Activated CD8-positive, alpha-beta T cell treated with anti-CD3 and anti-CD28 coated beads for 36 hours (primary cell): Measurements from ENCODE around the gene P2RY4. TPM values are rescaled to one million over a fixed set of nuclear protein-coding genes. Genes with fewer than 3 reads are reported as not detected.
"Not testable (repeated sequence)": the region's sequence is repeated elsewhere in the genome, so short reads cannot be mapped to it uniquely, and the experiment has no call there.

Source experiments
- ATAC-seq: fragments of 200-7000 bp; cut with Tn5 transposase; one replicate; pipeline ENCODE4 v1.10.0; 2021; ENCODE audit warnings: mild to moderate bottlenecking, moderate library complexity
- CTCF ChIA-PET: fragments of 350-600 bp; sonication (Branson Sonifier 250); formaldehyde crosslinking; loops from one replicate; lab custom pipeline; 2021; ENCODE audit warnings: antibody characterized with exemption; lab: Charles Lee
- POLR2A ChIA-PET: fragments of 350-600 bp; sonication (Branson Sonifier 250); formaldehyde crosslinking; loops from one replicate; lab custom pipeline; 2021; ENCODE audit warnings: antibody characterized with exemption; lab: Charles Lee
- DNase-seq: peaks from one replicate; pipeline ENCODE4 v3.0.0-alpha.2; 2020
- H3K27ac Mint-ChIP-seq: one replicate; pipeline ENCODE4 v1.8.0; 2021; ENCODE audit warnings: mild to moderate bottlenecking, mixed read lengths
- H3K27me3 Mint-ChIP-seq: one replicate; pipeline ENCODE4 v1.8.0; 2021; ENCODE audit warnings: mixed read lengths
- H3K36me3 Mint-ChIP-seq: one replicate; pipeline ENCODE4 v1.8.0; 2021; ENCODE audit warnings: low read depth, mixed read lengths
- H3K4me1 Mint-ChIP-seq: one replicate; pipeline ENCODE4 v1.8.0; 2021; ENCODE audit warnings: low read depth, mixed read lengths
- H3K4me3 Mint-ChIP-seq: one replicate; pipeline ENCODE4 v1.8.0; 2021; ENCODE audit warnings: mild to moderate bottlenecking, moderate library complexity, mixed read lengths
- H3K9me3 Mint-ChIP-seq: one replicate; pipeline ENCODE4 v1.8.0; 2021; ENCODE audit warnings: mixed read lengths
- CTCF ChIP-seq: fragments of 200-600 bp; IDR thresholded peaks from one replicate; pipeline ENCODE4 v1.8.0; 2022; ENCODE audit warnings: antibody characterized with exemption, mild to moderate bottlenecking
- intact Hi-C: fragments of 100-400 bp; cut with micrococcal nuclease; formaldehyde crosslinking; loops from one replicate; pipeline ENCODE4 v1.10.0; 2022
- total RNA-seq, 2 experiments: library from RNA; stranded (reverse); gene quantifications; one replicate each; pipeline ENCODE4 v1.2.3, GENCODE V29; 2021

The P2RY4 gene
- total RNA-seq, 2 experiments from 2014 or later = 0.27 TPM; not detected in 1

DNA sequence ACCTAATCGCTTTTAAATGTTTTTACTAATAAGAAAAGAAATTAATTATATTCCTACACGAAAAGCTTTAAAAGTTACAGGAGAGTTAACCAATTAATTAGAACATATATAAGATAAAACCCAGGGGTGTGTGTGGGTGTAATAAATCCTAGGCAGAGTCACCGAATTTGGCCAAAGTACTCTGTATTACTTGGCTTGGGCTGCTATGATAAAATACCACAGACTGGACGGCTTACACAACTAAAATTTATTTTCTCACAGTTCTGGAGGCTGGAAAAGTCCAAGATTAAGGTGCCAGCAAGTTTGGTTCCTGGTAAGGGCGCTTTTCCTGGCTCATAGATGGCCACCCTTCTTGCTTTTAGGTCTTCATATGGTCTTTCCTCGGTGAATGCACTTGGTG is 15.1 kb downstream of the P2RY4 start:
- H3K36me3 Mint-ChIP-seq = no peaks in the 10 kb centered on the region
- no peak overlapping the region for H3K4me3 Mint-ChIP-seq
- no peak for ATAC-seq
- intact Hi-C loops = no loop called here
- no peaks in the 10 kb centered on the region for H3K4me1 Mint-ChIP-seq
- H3K9me3 Mint-ChIP-seq = no peaks in the 10 kb centered on the region
- H3K27ac Mint-ChIP-seq = no peak overlapping the region
- TF ChIP-seq CTCF = no peak
- DNase-seq = no peak
- ChIA-PET CTCF (no interaction called here), POLR2A (no interaction called here)
- no peaks in the 10 kb centered on the region for H3K27me3 Mint-ChIP-seq

DNA sequence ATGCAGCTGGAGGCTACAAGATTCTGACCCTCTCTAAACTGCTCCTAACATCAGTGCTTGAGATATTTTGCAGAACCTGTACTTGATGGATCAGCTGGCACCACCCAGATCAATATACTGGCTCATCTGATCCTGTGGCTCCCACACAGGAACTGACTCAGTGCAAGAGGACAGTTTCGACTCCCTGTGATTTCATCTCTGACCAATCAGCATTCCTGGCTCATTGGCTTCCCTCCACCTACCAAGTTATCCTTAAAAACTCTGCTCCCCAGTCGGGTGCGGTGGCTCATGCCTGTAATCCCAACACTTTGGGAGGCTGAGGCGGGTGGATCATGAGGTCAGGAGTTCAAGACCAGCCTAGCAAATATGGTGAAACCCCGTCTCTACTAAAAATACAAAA is 16.4 kb downstream of the P2RY4 start:
- H3K36me3 Mint-ChIP-seq, DNase-seq, POLR2A ChIA-PET, H3K9me3 Mint-ChIP-seq, H3K4me3 Mint-ChIP-seq, H3K4me1 Mint-ChIP-seq, H3K27ac Mint-ChIP-seq, CTCF ChIA-PET, H3K27me3 Mint-ChIP-seq, ATAC-seq, intact Hi-C loops: not testable (repeated sequence)

GRCh38 chrX:70241501-70241900 is 18.5 kb downstream of the P2RY4 start:
- ChIA-PET CTCF (no interaction called here), POLR2A (no interaction called here)
- no peak for TF ChIP-seq CTCF
- no peak for DNase-seq
- Mint-ChIP-seq H3K4me3 (no peak overlapping the region), H3K27ac (no peak overlapping the region), H3K27me3 (no peaks in the 10 kb centered on the region), H3K36me3 (no peaks in the 10 kb centered on the region), H3K9me3 (no peaks in the 10 kb centered on the region), H3K4me1 (peaks cover 11% of the 10 kb centered on the region)
- intact Hi-C loops = no loop called here
- no peak for ATAC-seq

GRCh38 chrX:70240751-70241150 is 19.3 kb downstream of the P2RY4 start:
- Mint-ChIP-seq H3K27ac (no peak overlapping the region), H3K9me3 (no peaks in the 10 kb centered on the region), H3K4me3 (no peak overlapping the region), H3K36me3 (no peaks in the 10 kb centered on the region), H3K4me1 (peaks cover 11% of the 10 kb centered on the region), H3K27me3 (no peaks in the 10 kb centered on the region)
- TF ChIP-seq CTCF = no peak
- DNase-seq (no peak), ATAC-seq (no peak)
- CTCF ChIA-PET = no interaction called here
- POLR2A ChIA-PET = no interaction called here
- intact Hi-C loops = no loop called here

DNA sequence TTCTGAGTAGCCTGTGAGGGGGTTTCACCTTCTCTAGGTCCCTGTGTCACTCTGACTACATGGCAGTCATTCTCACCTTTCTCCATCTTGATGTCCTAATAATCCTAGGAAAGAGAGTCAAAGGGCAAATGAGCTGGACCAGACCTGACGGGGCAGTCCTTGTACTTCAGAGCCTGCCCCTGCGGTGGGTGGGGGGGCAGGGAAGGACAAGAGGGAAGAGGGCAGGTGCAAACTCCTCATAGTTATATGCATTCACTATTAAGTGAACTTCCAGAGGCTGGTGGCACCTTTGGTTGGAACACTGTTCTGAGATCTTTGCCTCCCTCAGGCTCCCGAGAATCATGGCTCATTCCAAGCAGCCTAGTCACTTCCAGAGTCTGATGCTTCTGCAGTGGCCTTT is 25.6 kb downstream of the P2RY4 start, which contains the start of gene AWAT1:
TSS of gene AWAT1 (plus strand) at position 301 of the 400 bp plus-strand sequence. CDS start at position 342, 41 bp downstream.
- H3K36me3 Mint-ChIP-seq = no peaks in the 10 kb centered on the region
- DNase-seq = no peak
- H3K4me3 Mint-ChIP-seq = no peak within 1 kb of the TSS
- intact Hi-C loops = no loop called here
- no peaks in the 10 kb centered on the region for H3K27me3 Mint-ChIP-seq
- no peak within 1 kb of the TSS for H3K27ac Mint-ChIP-seq
- peaks cover 19% of the 10 kb centered on the region for H3K4me1 Mint-ChIP-seq
- no peak for TF ChIP-seq CTCF
- CTCF ChIA-PET = interaction anchor here (0.5 kb wide), 1 partner anchor 137 kb away, joined by 3 read pairs; no protein-coding TSS in a partner anchor
- no peaks in the 10 kb centered on the region for H3K9me3 Mint-ChIP-seq
- POLR2A ChIA-PET = no interaction called here
- ATAC-seq = no peak

DNA sequence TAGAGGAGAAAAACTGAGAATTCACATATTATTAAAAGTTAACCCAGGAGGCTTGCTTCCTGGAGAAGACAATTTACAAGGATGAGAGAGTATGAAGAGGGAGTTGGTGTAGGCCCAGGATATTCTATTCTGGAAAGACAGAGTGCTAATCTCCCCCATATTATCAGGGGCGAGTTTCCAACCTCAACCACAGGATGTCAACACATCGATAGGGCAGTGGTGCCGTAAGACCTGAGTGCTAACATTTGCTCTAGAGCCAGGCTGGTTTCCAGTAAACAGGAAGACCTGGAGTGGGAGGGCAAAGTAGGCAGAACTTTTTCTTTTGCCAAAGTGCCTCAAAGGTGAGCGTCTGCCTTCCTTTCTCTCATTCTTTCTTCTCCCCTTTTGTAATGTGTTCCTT is 28.3 kb downstream of the P2RY4 start:
- POLR2A ChIA-PET = no interaction called here
- no peak overlapping the region for H3K4me3 Mint-ChIP-seq
- intact Hi-C loops = no loop called here
- no peak for TF ChIP-seq CTCF
- no peaks in the 10 kb centered on the region for H3K36me3 Mint-ChIP-seq
- H3K27ac Mint-ChIP-seq = no peak overlapping the region
- DNase-seq (no peak), ATAC-seq (no peak)
- H3K9me3 Mint-ChIP-seq = no peaks in the 10 kb centered on the region
- peaks cover 8% of the 10 kb centered on the region for H3K4me1 Mint-ChIP-seq
- H3K27me3 Mint-ChIP-seq = no peaks in the 10 kb centered on the region
- CTCF ChIA-PET = no interaction called here
